Type B pancreatic cell (in vitro differentiated cells): Measurements from ENCODE around the gene BICD2. TPM values are rescaled to one million over a fixed set of nuclear protein-coding genes. Genes with fewer than 3 reads are reported as not detected.
"Not testable (repeated sequence)": the region's sequence is repeated elsewhere in the genome, so short reads cannot be mapped to it uniquely, and the experiment has no call there.

Experiments used
- DNase-seq: peaks from one replicate; pipeline ENCODE4 v3.0.0; 2021; ENCODE audit warnings: mixed read lengths; ENCODE audit not compliant: unreplicated experiment; ENCODE audit errors: extremely low spot score
- H3K27ac Mint-ChIP-seq: 2 replicates; pipeline ENCODE4 v1.8.0; 2021; ENCODE audit warnings: mild to moderate bottlenecking, mixed read lengths
- H3K27me3 Mint-ChIP-seq: 2 replicates; pipeline ENCODE4 v1.8.0; 2021; ENCODE audit warnings: mixed read lengths
- H3K36me3 Mint-ChIP-seq: 2 replicates; pipeline ENCODE4 v1.8.0; 2021; ENCODE audit warnings: mixed read lengths
- H3K4me1 Mint-ChIP-seq: one replicate; pipeline ENCODE4 v1.8.0; 2021; ENCODE audit warnings: mixed read lengths; ENCODE audit not compliant: unreplicated experiment
- H3K4me3 Mint-ChIP-seq: 2 replicates; pipeline ENCODE4 v1.8.0; 2021; ENCODE audit warnings: mild to moderate bottlenecking, mixed read lengths
- H3K9me3 Mint-ChIP-seq: 2 replicates; pipeline ENCODE4 v1.8.0; 2021; ENCODE audit warnings: mixed read lengths
- total RNA-seq: library from RNA; stranded (reverse); gene quantifications from 2 replicates; pipeline ENCODE4 v1.2.1, GENCODE V29; 2021; ENCODE audit warnings: low replicate concordance
- TF ChIP-seq, protein P1 (sequence below): fragments of 200-600 bp; sonication (generic); conservative IDR thresholded peaks from 2 replicates; pipeline ENCODE4 v1.5.0; 2021; ENCODE audit warnings: antibody characterized with exemption, mild to moderate bottlenecking

BICD2 gene
- total RNA-seq, 1 donor from 2014 or later = 28.6 TPM

DNA sequence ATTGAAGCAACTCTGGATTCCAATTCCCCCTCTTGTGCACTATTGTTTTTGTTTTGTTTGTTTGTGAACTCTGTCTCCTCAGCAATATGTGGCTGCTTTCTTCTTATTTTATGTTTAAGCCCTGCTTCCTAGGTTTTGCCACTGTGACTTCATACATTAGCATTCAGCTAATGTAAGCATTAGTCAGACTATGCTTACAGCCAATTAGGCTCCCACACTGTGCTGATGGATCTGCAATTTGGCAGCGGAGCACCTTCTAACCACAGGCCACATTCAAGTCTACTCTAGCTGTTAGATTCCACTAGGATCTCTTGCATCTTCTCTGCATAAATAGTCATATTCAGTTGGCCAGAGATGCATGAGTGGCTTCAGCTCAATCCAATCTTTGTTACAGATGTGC lies 9.6 kb upstream of the BICD2 start:
- TF ChIP-seq, protein P1, sequence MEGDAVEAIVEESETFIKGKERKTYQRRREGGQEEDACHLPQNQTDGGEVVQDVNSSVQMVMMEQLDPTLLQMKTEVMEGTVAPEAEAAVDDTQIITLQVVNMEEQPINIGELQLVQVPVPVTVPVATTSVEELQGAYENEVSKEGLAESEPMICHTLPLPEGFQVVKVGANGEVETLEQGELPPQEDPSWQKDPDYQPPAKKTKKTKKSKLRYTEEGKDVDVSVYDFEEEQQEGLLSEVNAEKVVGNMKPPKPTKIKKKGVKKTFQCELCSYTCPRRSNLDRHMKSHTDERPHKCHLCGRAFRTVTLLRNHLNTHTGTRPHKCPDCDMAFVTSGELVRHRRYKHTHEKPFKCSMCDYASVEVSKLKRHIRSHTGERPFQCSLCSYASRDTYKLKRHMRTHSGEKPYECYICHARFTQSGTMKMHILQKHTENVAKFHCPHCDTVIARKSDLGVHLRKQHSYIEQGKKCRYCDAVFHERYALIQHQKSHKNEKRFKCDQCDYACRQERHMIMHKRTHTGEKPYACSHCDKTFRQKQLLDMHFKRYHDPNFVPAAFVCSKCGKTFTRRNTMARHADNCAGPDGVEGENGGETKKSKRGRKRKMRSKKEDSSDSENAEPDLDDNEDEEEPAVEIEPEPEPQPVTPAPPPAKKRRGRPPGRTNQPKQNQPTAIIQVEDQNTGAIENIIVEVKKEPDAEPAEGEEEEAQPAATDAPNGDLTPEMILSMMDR = no peak
- H3K9me3 Mint-ChIP-seq = no peaks in the 10 kb centered on the region

DNA sequence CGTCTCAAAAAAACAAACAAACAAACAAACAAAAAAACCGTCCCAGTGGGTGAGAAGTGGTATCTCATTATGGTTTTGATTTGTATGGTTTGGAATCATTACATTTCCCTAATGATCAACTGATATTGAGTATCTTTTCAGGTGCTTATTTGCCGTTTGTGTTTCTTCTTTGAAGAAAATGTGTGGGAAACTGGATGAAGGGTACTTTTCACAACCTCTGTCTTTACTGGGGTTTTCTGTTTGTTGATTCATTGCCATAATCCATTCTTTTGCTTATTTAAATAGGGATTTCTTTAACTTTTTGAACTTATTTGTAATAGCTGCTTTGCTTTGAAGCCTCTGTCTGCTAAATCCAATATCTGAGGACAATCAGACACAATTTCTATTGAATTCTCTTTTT lies 9.2 kb upstream of the BICD2 start:
- Mint-ChIP-seq H3K4me1 (no peaks in the 10 kb centered on the region), H3K9me3 (no peaks in the 10 kb centered on the region), H3K27me3 (no peaks in the 10 kb centered on the region), H3K36me3 (no peaks in the 10 kb centered on the region), H3K27ac (no peak overlapping the region), H3K4me3 (no peak overlapping the region)
- TF ChIP-seq, protein P1 = no peak
- no peak for DNase-seq

More for the DNA sequence above, 9.6 kb upstream of the BICD2 start:
- Mint-ChIP-seq H3K36me3 (no peaks in the 10 kb centered on the region), H3K4me1 (no peaks in the 10 kb centered on the region), H3K27me3 (no peaks in the 10 kb centered on the region), H3K4me3 (no peak overlapping the region), H3K27ac (no peak overlapping the region)
- DNase-seq = no peak

DNA sequence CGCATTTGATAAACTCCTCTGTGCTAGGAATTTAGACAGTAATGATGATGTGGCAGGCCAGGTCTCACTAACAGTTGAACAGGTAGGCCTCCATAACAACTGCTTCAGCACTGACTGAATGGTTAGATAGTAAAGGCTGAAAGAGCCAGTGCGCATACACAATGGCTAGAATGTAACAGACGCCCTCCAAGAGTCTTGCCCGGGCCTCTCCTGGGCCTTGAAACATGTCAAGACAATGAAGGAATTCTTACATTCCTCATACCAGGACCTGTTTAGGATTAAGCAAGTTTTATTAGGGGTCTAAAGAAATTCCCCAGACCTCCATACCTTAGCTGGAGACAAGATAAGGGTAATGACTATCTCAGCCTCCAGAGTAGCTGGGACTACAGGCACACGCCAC lies 6.7 kb upstream of the BICD2 start:
- Mint-ChIP-seq H3K36me3 (no peaks in the 10 kb centered on the region), H3K27me3 (no peaks in the 10 kb centered on the region), H3K4me1 (peaks cover under 1% of the 10 kb centered on the region), H3K4me3 (no peak overlapping the region), H3K9me3 (no peaks in the 10 kb centered on the region), H3K27ac (no peak overlapping the region)
- no peak for DNase-seq
- TF ChIP-seq, protein P1 = no peak

DNA sequence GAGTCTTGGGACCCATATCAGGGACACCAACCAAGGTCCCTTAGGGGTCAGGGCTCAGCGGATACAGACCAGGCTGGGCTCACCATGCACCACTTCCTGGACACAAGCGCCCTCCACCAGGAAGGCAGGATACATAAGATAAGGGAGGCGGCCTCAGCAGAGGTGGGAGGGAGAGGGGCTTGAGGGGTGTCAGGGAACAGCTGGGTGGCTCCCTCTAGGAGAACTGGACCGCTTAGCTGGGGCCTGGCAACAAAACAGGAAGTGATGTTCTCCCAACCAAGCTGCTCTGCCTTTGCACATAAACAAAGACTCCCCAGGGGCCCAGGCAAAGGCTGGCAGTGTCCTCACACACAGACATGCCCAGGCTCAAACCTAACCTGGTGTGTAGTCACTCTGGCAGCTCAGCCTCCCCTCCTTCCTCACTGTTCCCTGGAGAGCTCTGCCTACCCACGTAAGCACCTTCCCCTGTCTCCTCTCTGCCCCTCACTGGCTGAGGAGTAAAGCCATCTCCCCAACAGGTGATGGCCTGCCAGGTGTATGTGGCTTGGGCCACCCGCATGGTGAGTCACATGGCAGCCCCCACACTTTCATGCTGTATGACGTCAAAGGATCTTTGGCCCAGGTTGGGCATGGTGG lies 5.8 kb upstream of the BICD2 start:
- no peaks in the 10 kb centered on the region for H3K9me3 Mint-ChIP-seq
- DNase-seq = no peak
- H3K4me3 Mint-ChIP-seq = no peak overlapping the region
- no peak overlapping the region for H3K27ac Mint-ChIP-seq
- no peaks in the 10 kb centered on the region for H3K27me3 Mint-ChIP-seq
- TF ChIP-seq, protein P1 = no peak
- H3K36me3 Mint-ChIP-seq = no peaks in the 10 kb centered on the region
- peaks cover 8% of the 10 kb centered on the region for H3K4me1 Mint-ChIP-seq

DNA sequence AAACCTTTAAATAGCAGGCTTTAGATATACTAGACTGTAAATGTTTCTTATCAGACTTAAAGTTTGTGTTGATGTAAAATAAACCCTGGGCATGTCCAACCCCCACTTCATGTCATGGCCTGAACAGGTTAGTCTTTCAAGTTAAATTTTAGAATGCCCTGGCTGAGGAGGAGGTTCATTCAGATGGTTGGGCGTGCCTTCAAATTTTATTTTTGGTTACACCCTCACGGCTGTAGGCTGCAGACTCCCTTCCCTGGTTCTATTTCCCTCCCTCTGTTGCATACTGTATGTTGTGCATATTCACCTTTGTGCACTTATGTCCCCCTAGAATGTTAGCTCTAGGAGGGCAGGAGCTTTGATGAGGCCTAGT lies 5.3 kb upstream of the BICD2 start:
- Mint-ChIP-seq H3K4me1 (peaks cover 10% of the 10 kb centered on the region), H3K36me3 (no peaks in the 10 kb centered on the region), H3K9me3 (no peaks in the 10 kb centered on the region), H3K27me3 (no peaks in the 10 kb centered on the region), H3K4me3 (no peak overlapping the region), H3K27ac (no peak overlapping the region)
- TF ChIP-seq, protein P1 = no peak
- no peak for DNase-seq

DNA sequence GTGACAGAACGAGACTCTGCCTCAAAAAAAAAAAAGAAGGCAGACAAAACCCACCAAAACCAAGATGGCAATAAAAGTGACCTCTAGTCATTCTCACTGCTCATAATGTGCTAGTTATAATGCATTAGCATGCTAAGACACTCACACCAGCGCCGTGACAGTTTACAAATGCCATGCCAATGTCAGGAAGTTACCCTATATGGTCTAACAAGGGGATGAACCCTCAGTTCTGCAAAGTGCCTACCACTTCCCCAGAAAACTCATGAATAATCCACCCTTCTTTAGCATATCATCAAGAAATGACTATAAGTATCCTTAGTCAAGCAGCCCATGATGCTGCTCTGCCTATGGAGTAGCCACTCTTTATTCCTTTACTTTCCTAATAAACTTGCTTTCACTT lies 4.7 kb upstream of the BICD2 start:
- no peak for DNase-seq
- Mint-ChIP-seq H3K4me3 (no peak overlapping the region), H3K27me3 (no peaks in the 10 kb centered on the region), H3K27ac (no peak overlapping the region), H3K4me1 (peaks cover 10% of the 10 kb centered on the region), H3K9me3 (no peaks in the 10 kb centered on the region), H3K36me3 (no peaks in the 10 kb centered on the region)
- TF ChIP-seq, protein P1 = no peak

DNA sequence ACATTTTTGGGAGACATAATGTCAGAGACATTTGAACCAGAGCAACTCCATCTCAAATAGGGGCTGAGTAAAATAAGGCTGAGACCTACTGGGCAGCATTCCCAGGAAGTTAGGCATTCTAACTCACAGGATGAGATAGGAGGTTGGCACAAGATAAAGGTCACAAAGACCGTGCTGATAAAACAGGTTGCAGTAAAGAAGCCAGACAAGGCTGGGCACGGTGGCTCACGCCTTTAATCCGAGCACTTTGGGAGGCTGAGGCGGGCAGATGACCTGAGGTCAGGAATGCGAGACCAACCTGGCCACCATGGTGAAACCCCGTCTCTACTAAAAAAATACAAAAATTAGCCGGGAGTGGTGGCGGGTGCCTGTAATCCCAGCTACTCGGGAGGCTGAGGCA lies 4.2 kb upstream of the BICD2 start:
- not testable (repeated sequence) for H3K4me1 Mint-ChIP-seq, H3K27ac Mint-ChIP-seq, DNase-seq, H3K27me3 Mint-ChIP-seq, H3K4me3 Mint-ChIP-seq, H3K9me3 Mint-ChIP-seq, H3K36me3 Mint-ChIP-seq
